ENCODE data around the gene ADCYAP1. TPM values are rescaled to one million over a fixed set of nuclear protein-coding genes. Genes with fewer than 3 reads are reported as not detected.

Gene ADCYAP1
- total and polyA plus RNA-seq, 5 donors from 2014 or later = not detected

GRCh38 chr18:955384-956066, 50.9 kb downstream of the ADCYAP1 start:
- no peaks in the 10 kb centered on the region for H3K36me3 ChIP-seq (ENCODE audit: control insufficient read depth, insufficient read depth, low read length)
- H3K27me3 ChIP-seq (ENCODE audit: control insufficient read depth, insufficient read depth, low read length) = no peaks in the 10 kb centered on the region
- H3K27me3 Mint-ChIP-seq = peaks cover 6% of the 10 kb centered on the region
- ATAC-seq (ENCODE audit: low read depth in 2 of 2) (no peak), DNase-seq (no peak)
- H3K36me3 Mint-ChIP-seq = no peaks in the 10 kb centered on the region
- H3K4me1 ChIP-seq (ENCODE audit: control insufficient read depth, insufficient read depth, low read length, poor library complexity, severe bottlenecking) = no peaks in the 10 kb centered on the region
- H3K4me3 ChIP-seq (ENCODE audit: low read depth, low read length) = no peak overlapping the region
- no peaks in the 10 kb centered on the region for H3K4me1 Mint-ChIP-seq
- no peak overlapping the region for H3K27ac Mint-ChIP-seq
- H3K9me3 ChIP-seq (ENCODE audit: control insufficient read depth in 2 of 2, low read length in 2 of 2) = no peaks in the 10 kb centered on the region
- H3K27ac ChIP-seq (ENCODE audit: insufficient read depth, low read length, poor library complexity, severe bottlenecking) = no peak overlapping the region
- H3K4me3 Mint-ChIP-seq = no peak overlapping the region
- H3K9me3 Mint-ChIP-seq = peaks cover 0 to 4% (median 0%) of the 10 kb centered on the region in 7 donors

DNA sequence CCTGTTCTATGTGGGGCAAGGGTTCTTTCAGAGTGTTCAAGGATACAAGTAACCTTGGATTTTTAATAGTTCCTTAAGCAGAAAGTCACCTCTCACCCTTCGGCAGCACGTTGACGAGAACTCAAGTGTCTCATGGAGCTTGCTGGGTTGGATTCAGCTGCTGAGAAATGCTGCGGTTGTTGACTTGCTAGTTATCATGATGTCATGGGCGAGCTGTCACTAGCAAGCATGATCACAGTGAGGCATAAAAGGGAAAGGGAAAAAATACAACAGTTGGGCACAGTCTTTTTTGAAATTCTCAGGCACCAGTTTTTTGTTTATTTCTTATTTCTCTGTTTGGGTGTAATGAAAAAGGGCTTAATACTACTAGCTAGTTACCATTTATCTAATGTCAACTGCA, 53.2 kb downstream of the ADCYAP1 start:
- H3K4me3 ChIP-seq (ENCODE audit: low read depth, low read length) = no peak overlapping the region
- H3K27me3 Mint-ChIP-seq = peaks cover 6% of the 10 kb centered on the region
- no peaks in the 10 kb centered on the region for H3K9me3 ChIP-seq (ENCODE audit: control insufficient read depth in 2 of 2, low read length in 2 of 2)
- ATAC-seq (ENCODE audit: low read depth in 2 of 2) (no peak), DNase-seq (no peak)
- no peak overlapping the region for H3K4me3 Mint-ChIP-seq
- H3K36me3 Mint-ChIP-seq = no peaks in the 10 kb centered on the region
- H3K4me1 Mint-ChIP-seq = peaks cover 0 to 5% (median 2%) of the 10 kb centered on the region in 4 donors
- H3K4me1 ChIP-seq (ENCODE audit: control insufficient read depth, insufficient read depth, low read length, poor library complexity, severe bottlenecking) = peaks cover 4% of the 10 kb centered on the region
- no peak overlapping the region for H3K27ac Mint-ChIP-seq
- H3K27ac ChIP-seq (ENCODE audit: insufficient read depth, low read length, poor library complexity, severe bottlenecking) = no peak overlapping the region
- H3K9me3 Mint-ChIP-seq = peaks cover 0 to 4% (median 0%) of the 10 kb centered on the region in 7 donors
- no peaks in the 10 kb centered on the region for H3K27me3 ChIP-seq (ENCODE audit: control insufficient read depth, insufficient read depth, low read length)
- no peaks in the 10 kb centered on the region for H3K36me3 ChIP-seq (ENCODE audit: control insufficient read depth, insufficient read depth, low read length)

- Mint-ChIP-seq H3K27ac (no peak overlapping the region), H3K4me3 (peak overlapping the region in 1 of 4 donors; percentile 6), H3K36me3 (no peaks in the 10 kb centered on the region), H3K4me1 (peaks cover 0 to 5% (median 2%) of the 10 kb centered on the region in 4 donors), H3K27me3 (peaks cover 6% of the 10 kb centered on the region), H3K9me3 (peaks cover 0 to 4% (median 0%) of the 10 kb centered on the region in 7 donors)
- ATAC-seq (ENCODE audit: low read depth in 2 of 2) = no peak
- Histone ChIP-seq H3K36me3 (ENCODE audit: control insufficient read depth, insufficient read depth, low read length) (no peaks in the 10 kb centered on the region), H3K27ac (ENCODE audit: insufficient read depth, low read length, poor library complexity, severe bottlenecking) (no peak overlapping the region), H3K27me3 (ENCODE audit: control insufficient read depth, insufficient read depth, low read length) (no peaks in the 10 kb centered on the region), H3K4me3 (ENCODE audit: low read depth, low read length) (no peak overlapping the region), H3K4me1 (ENCODE audit: control insufficient read depth, insufficient read depth, low read length, poor library complexity, severe bottlenecking) (peaks cover 4% of the 10 kb centered on the region), H3K9me3 (ENCODE audit: control insufficient read depth in 2 of 2, low read length in 2 of 2) (no peaks in the 10 kb centered on the region)
- no peak for DNase-seq
Observed at GRCh38 chr18:959854-960253, 55.2 kb downstream of the ADCYAP1 start.

Other genes with a start within 250 kb of the ADCYAP1 start
- gene TYMS, start 247.2 kb upstream of the ADCYAP1 start, total RNA-seq = 7.3 TPM
- gene TYMS, start 247.2 kb upstream of the ADCYAP1 start, polyA plus RNA-seq = 10 to 100 TPM in 2 of 4 donors, 1 to 10 TPM in 2; 4.9 to 14.4 (median 10.1) TPM
- gene ENOSF1, start 192.2 kb upstream of the ADCYAP1 start, total RNA-seq = 58.4 TPM
- gene ENOSF1, start 192.2 kb upstream of the ADCYAP1 start, polyA plus RNA-seq = 10 to 100 TPM in 1 of 4 donors, 1 to 10 TPM in 3; 6.1 to 12.0 (median 9.6) TPM
- 4.1 TPM for gene YES1, start 92.6 kb upstream of the ADCYAP1 start, total RNA-seq
- 1 to 10 TPM in 2 of 4 donors, under 1 TPM in 2; 0.23 to 2.1 (median 1.2) TPM for gene YES1, start 92.6 kb upstream of the ADCYAP1 start, polyA plus RNA-seq

Measured in CD4-positive, CD25-positive, alpha-beta regulatory T cell (primary cell).